ENCODE data around the gene SEMA3A.

SEMA3A gene

GRCh38 chr7:84195295-84196060 lies 889 bp upstream of the SEMA3A start:
- DNase-seq: no peak

DNA sequence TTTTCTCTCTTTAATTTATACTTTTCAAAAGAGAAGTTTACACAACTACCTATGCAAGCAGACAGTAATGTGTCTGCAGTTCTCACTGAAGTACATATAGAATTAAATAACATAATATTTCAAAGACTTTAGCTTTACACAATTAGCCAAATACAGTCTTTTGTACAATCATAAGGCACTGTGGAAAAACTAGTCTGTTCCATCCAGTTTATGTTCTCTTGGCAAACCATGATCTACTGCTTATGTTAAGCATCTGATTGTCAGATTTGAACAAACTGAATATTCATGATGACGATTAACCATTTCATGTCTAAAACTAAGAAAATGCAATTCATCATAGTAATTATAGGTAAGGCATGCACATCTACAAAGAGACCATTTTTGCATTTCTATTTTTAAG lies 842 bp downstream of the SEMA3A start:
- no peak for DNase-seq

DNA sequence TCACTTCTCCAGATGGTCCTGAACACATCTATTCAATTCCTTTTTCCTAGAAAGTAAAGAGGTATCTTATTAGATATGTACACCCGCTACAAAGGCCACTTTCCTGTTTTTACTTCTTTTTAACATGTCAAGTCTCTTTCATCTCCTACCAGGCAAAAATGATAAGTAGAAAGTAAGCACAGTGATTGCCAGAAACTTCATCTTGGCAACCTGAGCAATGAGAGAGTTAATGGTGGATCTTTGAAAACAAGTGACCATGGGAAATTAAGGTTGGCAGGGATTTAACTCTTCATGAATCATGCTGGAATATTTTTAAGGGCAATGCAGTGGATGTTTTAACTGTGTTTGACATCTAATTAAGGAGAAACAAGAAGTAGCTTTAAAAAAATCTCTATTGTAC lies 2.7 kb downstream of the SEMA3A start:
- DNase-seq: peak; percentile 44

GRCh38 chr7:84191261-84191660 lies 3.3 kb downstream of the SEMA3A start:
- DNase-seq: no peak

- DNase-seq: no peak
These were observed 4.4 kb downstream of the SEMA3A start for GRCh38 chr7:84190016-84190705.

DNA sequence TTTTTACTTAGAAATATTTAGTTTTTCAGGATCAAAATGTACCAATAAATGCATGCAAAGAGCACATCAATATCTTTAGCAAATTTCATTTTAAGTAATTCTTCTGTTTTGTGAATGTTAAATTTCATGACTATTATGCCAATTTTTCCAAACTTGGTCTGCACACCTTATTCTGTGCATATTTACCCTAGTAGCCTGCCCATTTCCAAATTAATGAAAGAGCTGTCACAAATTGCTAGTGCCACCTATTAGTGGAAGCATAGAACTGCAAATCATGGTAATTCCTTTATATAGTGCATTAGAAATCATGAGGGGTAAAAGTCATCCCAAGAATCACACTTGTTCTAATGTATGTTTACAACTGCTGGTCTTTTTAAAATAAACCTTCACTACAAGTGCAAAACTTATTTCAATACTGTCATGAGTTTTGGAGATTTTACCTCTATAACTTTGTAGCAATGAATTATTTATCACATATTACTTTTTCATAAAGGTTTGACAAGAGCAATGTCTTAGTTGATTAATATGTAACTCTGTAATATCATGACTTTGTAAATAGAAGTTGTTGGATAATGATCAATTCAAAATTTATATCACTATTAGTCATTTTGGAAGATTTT lies 5.7 kb downstream of the SEMA3A start:
- DNase-seq: peak; percentile 15

DNA sequence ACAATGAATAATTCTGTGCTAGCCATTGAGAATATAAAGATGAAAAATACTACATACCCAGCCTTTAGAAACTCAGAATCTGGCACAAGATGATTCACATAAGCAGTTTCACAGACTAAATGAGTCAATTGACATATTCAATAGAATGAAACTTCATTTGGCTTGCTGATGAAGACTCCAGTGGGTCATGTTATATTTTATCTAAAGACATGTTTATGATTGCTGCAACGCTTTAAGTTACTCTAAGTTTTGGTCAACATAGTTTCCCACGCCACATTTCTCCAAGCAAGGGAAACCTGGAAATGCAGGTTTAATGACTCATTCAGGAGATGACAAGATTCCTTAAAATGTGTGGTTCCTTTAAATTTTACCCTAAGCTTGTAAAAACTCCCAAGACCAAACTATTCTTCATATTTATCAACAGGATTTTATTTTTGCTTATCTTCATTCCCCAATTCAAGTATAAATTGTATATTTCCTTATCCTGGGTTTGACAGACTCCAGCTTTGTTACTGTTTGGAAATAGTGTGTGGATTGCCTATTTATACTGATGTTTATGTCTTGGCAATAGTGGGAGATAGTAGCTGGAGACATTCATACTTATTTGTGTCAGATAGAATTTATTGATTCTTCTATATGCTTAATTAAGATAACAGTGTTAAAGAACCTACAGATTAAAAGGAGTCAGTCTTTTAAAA lies 6.6 kb downstream of the SEMA3A start:
- peak; percentile 33 for DNase-seq

DNA sequence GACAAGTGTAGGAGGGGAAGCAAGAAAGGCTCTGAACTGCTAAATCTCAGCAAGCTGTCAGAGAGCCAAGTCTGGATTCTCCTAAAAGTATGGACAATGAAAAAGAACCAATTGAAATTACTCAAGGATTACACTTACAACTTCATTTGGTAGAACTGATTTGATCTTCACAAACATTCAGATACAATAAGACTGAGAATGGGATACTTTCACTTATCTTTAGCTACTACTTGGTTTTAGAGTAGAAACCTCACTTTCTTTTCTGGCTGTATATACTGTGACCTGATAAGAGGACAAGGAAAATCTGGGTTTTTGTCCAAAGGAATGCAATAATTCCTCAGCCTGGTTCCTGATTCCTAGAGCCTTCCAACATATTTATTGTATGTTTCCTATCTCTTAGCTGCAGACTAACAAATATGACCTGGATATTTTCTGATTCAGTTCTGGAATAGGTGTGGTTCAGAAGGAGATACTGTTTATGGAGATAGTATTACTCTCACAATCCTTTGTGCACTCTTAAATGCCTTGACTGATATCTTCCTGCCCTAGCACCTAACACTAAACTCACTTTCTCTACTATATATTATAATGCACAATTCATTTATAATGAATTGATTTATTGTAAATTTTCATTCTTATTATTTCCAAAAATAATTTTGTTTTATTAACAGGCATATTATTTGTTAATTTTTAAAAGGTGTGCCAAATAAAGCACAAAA lies 7.3 kb downstream of the SEMA3A start:
- DNase-seq: no peak

DNA sequence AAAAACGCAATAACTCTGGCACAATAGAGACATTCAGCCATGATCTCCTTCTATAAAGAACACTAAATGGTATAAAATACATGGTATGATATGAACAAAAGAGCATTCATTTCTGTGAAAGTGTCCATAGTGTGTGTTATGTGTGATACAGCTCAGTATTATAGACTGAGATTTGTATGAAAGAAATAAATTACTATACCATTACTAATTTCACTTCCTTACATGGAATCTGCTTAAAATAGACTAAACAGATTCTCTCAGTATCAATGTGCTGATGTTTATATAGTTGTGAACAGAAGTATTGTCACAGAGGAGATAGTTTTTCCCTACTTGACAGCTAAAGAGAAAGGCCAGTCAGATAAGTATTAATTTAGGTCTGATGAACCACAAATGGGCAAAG lies 10.8 kb downstream of the SEMA3A start:
- no peak for DNase-seq

GRCh38 chr7:84182301-84182700 lies 12.3 kb downstream of the SEMA3A start:
- no peak for DNase-seq

DNA sequence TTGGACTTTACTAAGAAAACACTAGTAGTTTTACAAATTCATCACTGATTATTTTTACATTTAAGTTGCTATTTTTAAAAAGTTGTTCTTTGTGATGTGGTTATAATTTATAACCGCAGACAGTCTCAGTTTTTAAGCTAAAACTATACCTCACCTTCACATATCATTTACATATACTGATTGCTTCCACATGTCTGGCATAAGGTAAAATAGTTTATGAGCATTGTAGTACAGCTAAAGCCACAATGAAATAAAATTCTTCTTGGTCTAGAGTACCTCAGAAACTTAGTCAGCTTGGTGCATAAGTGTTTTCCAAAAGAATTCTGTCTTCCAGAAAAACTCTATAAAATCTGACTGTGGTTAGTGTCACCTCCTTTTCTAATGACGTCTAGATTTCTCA lies 13.0 kb downstream of the SEMA3A start:
- DNase-seq: no peak

DNA sequence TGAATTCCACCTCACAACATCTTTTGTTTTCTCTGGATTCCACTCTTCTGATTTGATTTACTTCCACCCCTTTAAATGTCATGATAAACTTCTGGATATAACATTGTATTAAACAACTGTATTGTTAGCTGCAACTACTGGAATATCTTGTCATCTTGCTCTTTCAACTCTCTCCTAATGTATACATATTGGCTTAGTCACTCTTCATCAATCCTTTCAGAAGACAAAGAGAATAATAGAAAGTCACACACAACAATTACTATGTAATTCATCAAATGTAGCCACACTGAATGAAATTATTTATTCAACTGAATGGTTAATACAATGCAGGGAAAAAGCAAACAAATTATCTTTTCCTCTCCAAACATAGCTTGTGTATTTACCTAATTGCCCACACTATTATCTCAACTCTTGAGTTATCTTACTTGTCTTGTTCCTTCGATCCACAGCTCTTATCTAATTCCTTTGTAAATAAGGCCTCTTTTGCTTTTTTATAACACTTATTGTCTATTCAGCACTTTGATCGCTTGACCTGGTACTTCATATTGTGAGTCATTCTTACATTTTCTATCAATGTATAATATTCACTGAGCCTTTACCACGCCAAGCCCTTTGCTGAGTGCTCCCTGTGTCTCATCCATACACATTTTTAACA lies 16.7 kb downstream of the SEMA3A start:
- DNase-seq: no peak

- no peak for DNase-seq
These were observed 17.9 kb downstream of the SEMA3A start for GRCh38 chr7:84176716-84177115.

DNA sequence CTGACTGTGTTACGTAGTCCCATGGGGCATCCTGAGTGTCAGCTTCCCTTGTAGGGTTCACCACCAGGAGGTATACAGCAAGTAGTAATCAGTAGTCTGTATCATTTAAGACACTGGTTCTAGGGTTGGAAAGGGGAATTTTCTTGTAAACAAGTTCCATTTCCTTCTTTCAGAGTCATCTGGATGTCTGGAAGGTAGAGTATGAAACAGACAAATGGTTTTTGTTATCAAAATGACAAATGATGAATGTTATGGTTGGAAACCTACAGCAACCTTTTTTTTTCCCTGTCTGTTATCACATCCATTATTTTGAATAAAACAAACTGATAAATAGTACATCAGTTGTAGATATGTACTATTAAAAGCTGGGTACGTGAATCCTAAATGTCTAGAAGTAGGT lies 19.1 kb downstream of the SEMA3A start:
- no peak for DNase-seq

GRCh38 chr7:84170646-84171045 lies 23.9 kb downstream of the SEMA3A start:
- no peak for DNase-seq

- DNase-seq: no peak
These were observed 32.0 kb downstream of the SEMA3A start for GRCh38 chr7:84162584-84162983.

DNA sequence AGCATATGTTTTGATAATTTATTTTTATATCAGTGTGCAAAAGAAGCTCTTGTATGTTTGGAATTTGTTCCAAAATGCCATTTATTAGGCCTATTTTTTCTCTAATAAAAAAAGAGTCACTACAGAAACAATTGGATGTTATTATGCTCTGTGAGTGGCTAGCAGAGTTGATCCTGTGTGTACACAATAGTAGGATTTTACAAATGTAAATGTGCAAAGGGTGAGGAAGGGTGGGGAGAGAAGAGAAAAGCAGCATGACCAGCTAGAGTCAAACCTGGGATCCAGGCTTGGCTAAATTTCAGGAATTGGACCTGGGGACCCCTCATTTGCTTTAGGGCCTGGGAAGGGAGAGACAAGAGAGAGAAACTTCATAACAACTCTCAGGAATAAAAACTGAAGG lies 32.5 kb downstream of the SEMA3A start:
- DNase-seq: no peak

DNA sequence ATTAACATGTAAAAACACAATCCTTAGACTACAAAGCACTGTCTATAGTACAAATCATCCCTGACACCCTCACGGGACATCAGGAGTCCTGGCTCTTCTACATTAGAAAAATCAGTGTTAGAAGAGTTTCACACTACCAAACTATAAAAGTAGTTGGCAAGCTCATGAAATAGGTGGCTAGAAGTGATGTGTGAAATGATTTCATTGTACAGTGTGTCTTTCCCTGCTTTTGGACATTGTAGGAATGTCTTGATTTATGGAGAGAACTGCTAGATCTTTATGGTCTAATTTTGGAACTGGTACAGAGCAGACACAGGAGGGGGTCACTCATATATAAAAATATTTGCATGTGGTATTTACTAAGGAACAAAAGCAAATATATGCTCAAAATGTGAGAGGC lies 33.2 kb downstream of the SEMA3A start:
- no peak for DNase-seq

- no peak for DNase-seq
These were observed 35.2 kb downstream of the SEMA3A start for GRCh38 chr7:84159435-84159834.

GRCh38 chr7:84157171-84157570 lies 37.4 kb downstream of the SEMA3A start:
- no peak for DNase-seq

DNA sequence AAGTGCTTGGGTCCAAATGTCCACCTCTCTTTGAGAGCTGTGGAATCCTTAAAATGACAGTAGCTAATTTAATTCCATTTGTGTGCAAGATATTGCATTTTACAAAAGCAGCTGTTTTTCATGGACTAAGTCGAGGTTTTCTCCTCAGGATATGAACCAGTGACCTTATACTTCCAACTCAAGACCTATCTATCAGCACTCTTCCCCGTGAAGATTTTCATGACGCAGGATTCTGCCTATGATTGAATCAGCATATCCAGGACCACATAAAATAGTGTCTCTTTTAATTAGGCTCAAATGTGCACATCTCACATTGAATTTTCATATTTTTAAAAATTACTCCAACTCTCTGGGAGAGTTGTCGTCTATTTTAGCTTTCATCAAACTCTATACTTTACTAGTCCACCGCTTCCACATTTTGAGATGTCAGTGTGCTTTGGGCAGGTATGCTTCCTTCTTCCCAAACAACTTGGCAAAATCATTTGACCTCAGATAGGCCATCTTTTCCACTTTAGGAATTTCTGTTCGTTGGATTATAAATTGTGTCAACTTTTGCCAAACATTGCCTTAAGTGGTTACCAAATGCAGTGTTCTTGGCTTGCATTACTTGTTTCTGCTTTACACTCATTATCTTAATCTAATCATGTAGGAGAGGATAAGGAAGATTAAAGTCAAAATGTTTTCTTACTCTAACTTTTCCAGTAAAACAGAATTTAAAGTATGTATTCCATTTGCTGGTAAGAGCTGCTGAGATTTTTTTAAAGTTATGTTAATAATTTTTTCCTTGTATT lies 39.4 kb downstream of the SEMA3A start:
- DNase-seq: no peak

DNA sequence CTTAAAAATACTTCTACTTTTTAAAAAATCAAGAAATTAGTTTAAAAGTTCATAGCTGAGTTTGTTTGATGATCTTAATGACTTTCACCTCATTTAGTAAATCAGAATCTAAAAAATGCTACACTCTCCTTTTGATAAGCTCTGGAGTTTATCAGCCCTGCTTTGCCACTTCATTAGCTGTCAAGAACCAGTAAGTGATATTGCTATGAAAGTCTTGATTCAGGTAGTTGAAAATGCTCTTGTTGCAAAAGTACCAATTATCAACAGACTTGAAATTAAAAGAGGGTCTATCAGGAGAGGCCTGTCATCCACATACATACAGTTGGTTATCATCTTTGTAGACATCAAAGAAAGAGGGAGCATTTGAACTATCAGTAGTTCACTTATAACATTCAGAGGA lies 41.6 kb downstream of the SEMA3A start:
- DNase-seq: no peak
